ENCODE data around the gene FGD2. TPM values are rescaled to one million over a fixed set of nuclear protein-coding genes. Genes with fewer than 3 reads are reported as not detected.
A peak's percentile ranks its signal among the peaks of the same experiment; 100 is the strongest.

FGD2 gene
- total and polyA plus RNA-seq, 9 of the 15 experiments (the other 6 are each of a cell fraction or from before 2014, with no cell fraction given) = 0.09 TPM; not detected in 8

DNA sequence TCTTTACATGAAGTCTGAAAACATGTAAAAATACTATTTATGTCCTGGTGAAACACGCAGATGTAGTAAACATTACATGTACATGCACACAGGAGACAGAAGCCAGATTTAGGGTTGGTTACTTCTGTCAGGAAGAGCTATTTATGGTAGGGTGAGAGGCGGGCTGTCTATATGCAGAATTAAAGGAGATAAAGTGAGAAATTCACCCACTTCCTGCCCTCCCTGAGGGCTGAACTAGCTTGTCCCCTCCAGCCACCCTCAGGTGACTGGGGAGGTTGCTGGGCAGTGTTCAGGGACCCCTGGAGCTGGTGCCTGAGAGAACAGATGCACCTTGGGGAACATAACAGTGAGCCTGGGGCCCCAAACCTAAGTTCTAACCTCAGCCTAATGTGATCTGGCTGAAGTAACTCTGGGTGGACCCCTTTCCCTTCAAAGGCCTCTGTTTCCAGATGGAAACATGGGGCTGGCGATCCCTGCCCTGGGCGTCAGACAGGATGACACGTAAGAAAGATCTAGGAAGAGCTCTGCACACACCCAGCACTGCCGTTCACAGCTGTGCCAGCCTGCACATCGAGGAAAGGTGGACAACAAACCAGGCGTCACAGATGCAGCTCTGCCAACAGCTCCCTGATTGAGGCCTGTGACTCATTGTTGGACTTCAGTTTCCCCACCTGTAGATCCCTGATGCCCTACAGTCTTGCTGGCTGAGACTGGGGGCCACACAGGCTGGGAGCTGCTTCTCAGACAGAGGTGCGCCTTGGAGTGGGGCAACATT lies 49.6 kb upstream of the FGD2 start:
- POLR2A ChIA-PET = interaction anchor here (0.6 to 2.8 kb wide), 7 partner anchors 8 to 146 kb away, joined by 3 to 13 read pairs (median 3); no protein-coding TSS in a partner anchor
- Histone ChIP-seq H3K27me3 (ENCODE audit: control insufficient read depth in 2 of 2, insufficient read depth in 2 of 2, low read length in 2 of 2) (peaks cover 15 to 50% of the 10 kb centered on the region in 2 experiments; a peak in 4 of 5 replicates), H3K4me1 (replicated peaks in 1 of 2; ENCODE audit: control insufficient read depth in 2 of 2, insufficient read depth in 2 of 2, low read length in 2 of 2) (peaks cover 21 to 32% of the 10 kb centered on the region in 2 experiments; a peak in 4 of 5 replicates), H3K4me3 (no peak overlapping the region), H3K36me3 (ENCODE audit: control insufficient read depth, insufficient read depth, low read length) (no peaks in the 10 kb centered on the region), H3K9me1 (ENCODE audit: control insufficient read depth, insufficient read depth, low read length) (no peaks in the 10 kb centered on the region), H3K4me2 (ENCODE audit: insufficient read depth, low read length) (no peak overlapping the region), H3K27ac (ENCODE audit: extremely low read depth, low read depth, low read length) (no peak overlapping the region), H3K9me3 (replicated peaks; ENCODE audit: control insufficient read depth, insufficient read depth, low read depth, low read length) (no peaks in the 10 kb centered on the region), H3K79me2 (ENCODE audit: control insufficient read depth, insufficient read depth, low read length) (no peaks in the 10 kb centered on the region), H4K20me1 (replicated peaks; ENCODE audit: control insufficient read depth, insufficient read depth, low read length) (peaks cover 30% of the 10 kb centered on the region), H3K9ac (ENCODE audit: insufficient read depth in 1 of 2, low read depth in 2 of 2, low read length in 2 of 2) (0 out of 4 replicates have a peak overlapping the region, but pooled peaks of 1 of the 2 experiments have one; percentile 4), H2AFZ (ENCODE audit: low read depth, low read length) (no peak overlapping the region)
- CTCF ChIA-PET (ENCODE audit: low intra/inter-chr PET ratio) = no interaction called here
- TF ChIP-seq CREB1 (IDR thresholded peaks at IDR 0.05) (no peak), CREB1 (CRISPR knock-in tag; IDR thresholded peaks at IDR 0.05) (no peak), PTBP1 (IDR thresholded peaks at IDR 0.05; ENCODE audit: low read depth, low read length) (no peak), ZSCAN32 (CRISPR knock-in tag; IDR thresholded peaks at IDR 0.05) (no peak), ZNF778 (CRISPR knock-in tag; IDR thresholded peaks at IDR 0.05) (no peak), MYBL2 (IDR thresholded peaks at IDR 0.05; ENCODE audit: low read depth) (no peak), MYBL2 (CRISPR knock-in tag; IDR thresholded peaks at IDR 0.05; ENCODE audit: borderline replicate concordance) (no peak)
- TF ChIP-seq, protein P1, sequence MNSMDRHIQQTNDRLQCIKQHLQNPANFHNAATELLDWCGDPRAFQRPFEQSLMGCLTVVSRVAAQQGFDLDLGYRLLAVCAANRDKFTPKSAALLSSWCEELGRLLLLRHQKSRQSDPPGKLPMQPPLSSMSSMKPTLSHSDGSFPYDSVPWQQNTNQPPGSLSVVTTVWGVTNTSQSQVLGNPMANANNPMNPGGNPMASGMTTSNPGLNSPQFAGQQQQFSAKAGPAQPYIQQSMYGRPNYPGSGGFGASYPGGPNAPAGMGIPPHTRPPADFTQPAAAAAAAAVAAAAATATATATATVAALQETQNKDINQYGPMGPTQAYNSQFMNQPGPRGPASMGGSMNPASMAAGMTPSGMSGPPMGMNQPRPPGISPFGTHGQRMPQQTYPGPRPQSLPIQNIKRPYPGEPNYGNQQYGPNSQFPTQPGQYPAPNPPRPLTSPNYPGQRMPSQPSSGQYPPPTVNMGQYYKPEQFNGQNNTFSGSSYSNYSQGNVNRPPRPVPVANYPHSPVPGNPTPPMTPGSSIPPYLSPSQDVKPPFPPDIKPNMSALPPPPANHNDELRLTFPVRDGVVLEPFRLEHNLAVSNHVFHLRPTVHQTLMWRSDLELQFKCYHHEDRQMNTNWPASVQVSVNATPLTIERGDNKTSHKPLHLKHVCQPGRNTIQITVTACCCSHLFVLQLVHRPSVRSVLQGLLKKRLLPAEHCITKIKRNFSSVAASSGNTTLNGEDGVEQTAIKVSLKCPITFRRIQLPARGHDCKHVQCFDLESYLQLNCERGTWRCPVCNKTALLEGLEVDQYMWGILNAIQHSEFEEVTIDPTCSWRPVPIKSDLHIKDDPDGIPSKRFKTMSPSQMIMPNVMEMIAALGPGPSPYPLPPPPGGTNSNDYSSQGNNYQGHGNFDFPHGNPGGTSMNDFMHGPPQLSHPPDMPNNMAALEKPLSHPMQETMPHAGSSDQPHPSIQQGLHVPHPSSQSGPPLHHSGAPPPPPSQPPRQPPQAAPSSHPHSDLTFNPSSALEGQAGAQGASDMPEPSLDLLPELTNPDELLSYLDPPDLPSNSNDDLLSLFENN (IDR thresholded peaks at IDR 0.05; ENCODE audit: low read depth in 2 of 2, low read length in 2 of 2) = no peak
- no peak for DNase-seq (ENCODE audit: extremely low read depth in 1 of 4, low spot score in 3 of 4)
- no peak for ATAC-seq
- in situ Hi-C loops (cut with MboI) (no loop called here), intact Hi-C loops (cut with micrococcal nuclease) (no loop called here)
- no peak for FAIRE-seq
- no TSS peak for BruUV-seq (replicated peaks)
- WGBS (ENCODE audit: insufficient coverage, low coverage, missing lambda C conversion rate) = 11% methylated on average over 9 of the region's 9 CpGs
